ENCODE measurements around the gene ABCC5. TPM values are rescaled to one million over a fixed set of nuclear protein-coding genes. Genes with fewer than 3 reads are reported as not detected.

ABCC5 gene
- total RNA-seq, 3 donors from 2014 or later (not counting 1 experiment from before 2014, with no cell fraction given): 15.6 to 32.5 (median 27.1) TPM

- Mint-ChIP-seq H3K36me3 (no peaks in the 10 kb centered on the region), H3K27me3 (ENCODE audit: low read depth in 2 of 2) (peaks cover 5 to 8% of the 10 kb centered on the region in 2 donors), H3K4me3 (peak within 1 kb of the TSS; percentile 95), H3K9me3 (no peaks in the 10 kb centered on the region), H3K4me1 (peaks cover 31 to 33% of the 10 kb centered on the region in 2 donors), H3K27ac (peak within 1 kb of the TSS; percentile 87 to 96)
- ATAC-seq (peak; percentile 99 to 100 (median 100)), DNase-seq (peak; percentile 94 to 97)
- Histone ChIP-seq H3K36me3 (ENCODE audit: control insufficient read depth, insufficient read depth, low read length) (no peaks in the 10 kb centered on the region), H3K4me3 (ENCODE audit: low read length) (peak within 1 kb of the TSS; percentile 88), H3K4me1 (ENCODE audit: control insufficient read depth, insufficient read depth, low read length) (peaks cover 20% of the 10 kb centered on the region), H3K9me3 (ENCODE audit: control insufficient read depth, insufficient read depth, low read length) (no peaks in the 10 kb centered on the region), H3K27me3 (ENCODE audit: control insufficient read depth, insufficient read depth, low read length) (no peaks in the 10 kb centered on the region), H3K27ac (ENCODE audit: low read length) (peak within 1 kb of the TSS; percentile 65)
- intact Hi-C loops (cut with micrococcal nuclease): loop anchor here (1.0 kb wide), 1 partner anchor 415 kb away; no protein-coding TSS in a partner anchor
- TF ChIP-seq, protein P1, sequence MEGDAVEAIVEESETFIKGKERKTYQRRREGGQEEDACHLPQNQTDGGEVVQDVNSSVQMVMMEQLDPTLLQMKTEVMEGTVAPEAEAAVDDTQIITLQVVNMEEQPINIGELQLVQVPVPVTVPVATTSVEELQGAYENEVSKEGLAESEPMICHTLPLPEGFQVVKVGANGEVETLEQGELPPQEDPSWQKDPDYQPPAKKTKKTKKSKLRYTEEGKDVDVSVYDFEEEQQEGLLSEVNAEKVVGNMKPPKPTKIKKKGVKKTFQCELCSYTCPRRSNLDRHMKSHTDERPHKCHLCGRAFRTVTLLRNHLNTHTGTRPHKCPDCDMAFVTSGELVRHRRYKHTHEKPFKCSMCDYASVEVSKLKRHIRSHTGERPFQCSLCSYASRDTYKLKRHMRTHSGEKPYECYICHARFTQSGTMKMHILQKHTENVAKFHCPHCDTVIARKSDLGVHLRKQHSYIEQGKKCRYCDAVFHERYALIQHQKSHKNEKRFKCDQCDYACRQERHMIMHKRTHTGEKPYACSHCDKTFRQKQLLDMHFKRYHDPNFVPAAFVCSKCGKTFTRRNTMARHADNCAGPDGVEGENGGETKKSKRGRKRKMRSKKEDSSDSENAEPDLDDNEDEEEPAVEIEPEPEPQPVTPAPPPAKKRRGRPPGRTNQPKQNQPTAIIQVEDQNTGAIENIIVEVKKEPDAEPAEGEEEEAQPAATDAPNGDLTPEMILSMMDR (IDR thresholded peaks at IDR 0.05): peak; percentile 90
- under 1% methylated on average over 63 of the region's 63 CpGs for WGBS (ENCODE audit: insufficient coverage)
Measured at GRCh38 chr3:183884427-183885296, 133.0 kb downstream of the ABCC5 start, which contains the start of gene PARL. PARL (minus strand) TSS chr3:183884880; CDS start chr3:183884846, 34 bp downstream.

DNA sequence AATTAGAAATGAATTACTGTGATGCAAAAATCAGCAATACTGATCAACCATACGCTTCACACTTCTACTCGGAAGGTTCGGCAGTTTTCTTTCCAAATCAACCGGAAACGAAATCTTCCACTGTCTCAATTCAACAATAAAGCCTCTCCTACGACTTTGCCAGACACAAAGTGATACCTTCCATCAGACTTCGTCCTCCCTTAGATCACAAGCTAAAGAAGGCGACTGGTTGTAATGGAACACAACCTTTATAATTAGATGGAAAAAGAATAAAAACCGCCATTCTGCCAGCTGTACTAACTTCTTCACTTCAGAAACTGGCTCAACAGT is 133.6 kb downstream of the ABCC5 start:
- H3K4me3 Mint-ChIP-seq: peak overlapping the region; percentile 95
- peak overlapping the region; percentile 87 to 96 for H3K27ac Mint-ChIP-seq
- H3K9me3 Mint-ChIP-seq: no peaks in the 10 kb centered on the region

GRCh38 chr3:183883291-183884096 is 134.2 kb downstream of the ABCC5 start:
- H3K27me3 ChIP-seq (ENCODE audit: control insufficient read depth, insufficient read depth, low read length): no peaks in the 10 kb centered on the region
- H3K9me3 ChIP-seq (ENCODE audit: control insufficient read depth, insufficient read depth, low read length): no peaks in the 10 kb centered on the region
- Mint-ChIP-seq H3K9me3 (no peaks in the 10 kb centered on the region), H3K36me3 (no peaks in the 10 kb centered on the region), H3K4me1 (peaks cover 40 to 42% of the 10 kb centered on the region in 2 donors), H3K27ac (peak overlapping the region; percentile 87 to 96), H3K4me3 (peak overlapping the region; percentile 95), H3K27me3 (ENCODE audit: low read depth in 2 of 2) (peaks cover 2 to 8% of the 10 kb centered on the region in 2 donors)
- H3K4me1 ChIP-seq (ENCODE audit: control insufficient read depth, insufficient read depth, low read length): peaks cover 20% of the 10 kb centered on the region
- intact Hi-C loops (cut with micrococcal nuclease): no loop called here
- DNase-seq: no peak
- no peaks in the 10 kb centered on the region for H3K36me3 ChIP-seq (ENCODE audit: control insufficient read depth, insufficient read depth, low read length)
- no peak overlapping the region for H3K27ac ChIP-seq (ENCODE audit: low read length)
- ATAC-seq: no peak
- peak overlapping the region; percentile 88 for H3K4me3 ChIP-seq (ENCODE audit: low read length)
- 52% methylated on average over 14 of the region's 16 CpGs for WGBS (ENCODE audit: insufficient coverage)
- TF ChIP-seq, protein P1 (IDR thresholded peaks at IDR 0.05): no peak

More for the DNA sequence above, 133.6 kb downstream of the ABCC5 start:
- Mint-ChIP-seq H3K4me1 (peaks cover 34 to 36% of the 10 kb centered on the region in 2 donors), H3K27me3 (ENCODE audit: low read depth in 2 of 2) (peaks cover 2 to 8% of the 10 kb centered on the region in 2 donors), H3K36me3 (no peaks in the 10 kb centered on the region)
- Histone ChIP-seq H3K36me3 (ENCODE audit: control insufficient read depth, insufficient read depth, low read length) (no peaks in the 10 kb centered on the region), H3K27ac (ENCODE audit: low read length) (peak overlapping the region; percentile 65), H3K27me3 (ENCODE audit: control insufficient read depth, insufficient read depth, low read length) (no peaks in the 10 kb centered on the region), H3K4me1 (ENCODE audit: control insufficient read depth, insufficient read depth, low read length) (peaks cover 20% of the 10 kb centered on the region), H3K4me3 (ENCODE audit: low read length) (peak overlapping the region; percentile 88), H3K9me3 (ENCODE audit: control insufficient read depth, insufficient read depth, low read length) (no peaks in the 10 kb centered on the region)
- 4% methylated on average over 8 of the region's 9 CpGs for WGBS (ENCODE audit: insufficient coverage)
- intact Hi-C loops (cut with micrococcal nuclease): no loop called here
- no peak for DNase-seq
- ATAC-seq: no peak
- TF ChIP-seq, protein P1 (IDR thresholded peaks at IDR 0.05): no peak
